ENCODE measurements around the gene HDDC2. TPM values are rescaled to one million over a fixed set of nuclear protein-coding genes. Genes with fewer than 3 reads are reported as not detected.

The HDDC2 gene
- polyA plus RNA-seq, 3 donors: 24.4 to 59.9 (median 42.6) TPM

GRCh38 chr6:125307964-125308615, 6.3 kb upstream of the HDDC2 start:
- no peaks in the 10 kb centered on the region for H3K79me2 ChIP-seq (ENCODE audit: insufficient read depth, low read length)
- H2AFZ ChIP-seq (ENCODE audit: insufficient read depth, low read depth, low read length, poor library complexity, severe bottlenecking): no peak overlapping the region
- no peaks in the 10 kb centered on the region for H4K20me1 ChIP-seq (ENCODE audit: insufficient read depth, low read length)
- Mint-ChIP-seq H3K4me3 (peak overlapping the region in 1 of 2 donors; percentile 21), H3K27me3 (ENCODE audit: low read depth in 3 of 3) (peaks cover 14 to 17% (median 14%) of the 10 kb centered on the region in 3 donors), H3K27ac (no peak overlapping the region), H3K4me1 (peaks cover 5% of the 10 kb centered on the region), H3K9me3 (peaks cover 0 to 5% (median 0%) of the 10 kb centered on the region in 7 donors), H3K36me3 (no peaks in the 10 kb centered on the region)
- H3K9me3 ChIP-seq (replicated peaks in 1 of 2; ENCODE audit: control insufficient read depth in 1 of 2, insufficient read depth in 1 of 2, low read length in 2 of 2): no peaks in the 10 kb centered on the region
- intact Hi-C loops (cut with micrococcal nuclease): no loop called here
- no CpG with 5 or more reads among the region's 6 CpGs for WGBS (ENCODE audit: insufficient coverage)
- no peak overlapping the region for H3K4me3 ChIP-seq (replicated peaks in 1 of 3; ENCODE audit: low read depth in 2 of 3, low read length in 3 of 3)
- H3K27me3 ChIP-seq (ENCODE audit: control insufficient read depth in 2 of 2, insufficient read depth in 2 of 2, low read length in 2 of 2): peaks cover 17% of the 10 kb centered on the region in 2 donors
- H3K4me2 ChIP-seq (replicated peaks; ENCODE audit: extremely low read depth, low read length, poor library complexity, severe bottlenecking): no peak overlapping the region
- no peaks in the 10 kb centered on the region for H3K4me1 ChIP-seq (ENCODE audit: control insufficient read depth in 1 of 2, insufficient read depth in 2 of 2, low read length in 2 of 2)
- DNase-seq: no peak
- H3K36me3 ChIP-seq (replicated peaks in 1 of 2; ENCODE audit: control insufficient read depth in 1 of 2, insufficient read depth in 2 of 2, low read length in 2 of 2): no peaks in the 10 kb centered on the region
- H3K9ac ChIP-seq (ENCODE audit: insufficient read depth, low read length, poor library complexity, severe bottlenecking): no peak overlapping the region
- no peak for TF ChIP-seq CTCF (IDR thresholded peaks at IDR 0.05)
- no peak overlapping the region for H3K27ac ChIP-seq (ENCODE audit: low read depth in 1 of 2, low read length in 2 of 2)

GRCh38 chr6:125307150-125307838, 5.5 kb upstream of the HDDC2 start:
- Histone ChIP-seq H3K9me3 (replicated peaks in 1 of 2; ENCODE audit: control insufficient read depth in 1 of 2, insufficient read depth in 1 of 2, low read length in 2 of 2) (no peaks in the 10 kb centered on the region), H3K4me3 (replicated peaks in 1 of 3; ENCODE audit: low read depth in 2 of 3, low read length in 3 of 3) (no peak overlapping the region), H3K9ac (ENCODE audit: insufficient read depth, low read length, poor library complexity, severe bottlenecking) (no peak overlapping the region), H3K4me1 (ENCODE audit: control insufficient read depth in 1 of 2, insufficient read depth in 2 of 2, low read length in 2 of 2) (no peaks in the 10 kb centered on the region), H3K27ac (ENCODE audit: low read depth in 1 of 2, low read length in 2 of 2) (no peak overlapping the region), H3K79me2 (ENCODE audit: insufficient read depth, low read length) (no peaks in the 10 kb centered on the region), H3K27me3 (ENCODE audit: control insufficient read depth in 2 of 2, insufficient read depth in 2 of 2, low read length in 2 of 2) (peaks cover 14% of the 10 kb centered on the region in 2 donors), H4K20me1 (ENCODE audit: insufficient read depth, low read length) (no peaks in the 10 kb centered on the region), H3K4me2 (replicated peaks; ENCODE audit: extremely low read depth, low read length, poor library complexity, severe bottlenecking) (no peak overlapping the region), H3K36me3 (replicated peaks in 1 of 2; ENCODE audit: control insufficient read depth in 1 of 2, insufficient read depth in 2 of 2, low read length in 2 of 2) (no peaks in the 10 kb centered on the region), H2AFZ (ENCODE audit: insufficient read depth, low read depth, low read length, poor library complexity, severe bottlenecking) (no peak overlapping the region)
- Mint-ChIP-seq H3K36me3 (no peaks in the 10 kb centered on the region), H3K4me1 (peaks cover 9% of the 10 kb centered on the region), H3K9me3 (peaks cover 0 to 5% (median 0%) of the 10 kb centered on the region in 7 donors), H3K4me3 (no peak overlapping the region), H3K27me3 (ENCODE audit: low read depth in 3 of 3) (peaks cover 9 to 17% (median 11%) of the 10 kb centered on the region in 3 donors), H3K27ac (no peak overlapping the region)
- intact Hi-C loops (cut with micrococcal nuclease): no loop called here
- peak in 1 of 3 donors; percentile 11 for DNase-seq
- no peak for TF ChIP-seq CTCF (IDR thresholded peaks at IDR 0.05)
- 80% methylated on average over 1 of the region's 6 CpGs for WGBS (ENCODE audit: insufficient coverage)
